ENCODE data around the gene ACAP3. TPM values are rescaled to one million over a fixed set of nuclear protein-coding genes. Genes with fewer than 3 reads are reported as not detected.

ACAP3 gene
- total and polyA plus RNA-seq, 10 of the 15 experiments (the other 5 are each of a cell fraction or from before 2014, with no cell fraction given) = 0.05 to 34.2 (median 7.1) TPM

DNA sequence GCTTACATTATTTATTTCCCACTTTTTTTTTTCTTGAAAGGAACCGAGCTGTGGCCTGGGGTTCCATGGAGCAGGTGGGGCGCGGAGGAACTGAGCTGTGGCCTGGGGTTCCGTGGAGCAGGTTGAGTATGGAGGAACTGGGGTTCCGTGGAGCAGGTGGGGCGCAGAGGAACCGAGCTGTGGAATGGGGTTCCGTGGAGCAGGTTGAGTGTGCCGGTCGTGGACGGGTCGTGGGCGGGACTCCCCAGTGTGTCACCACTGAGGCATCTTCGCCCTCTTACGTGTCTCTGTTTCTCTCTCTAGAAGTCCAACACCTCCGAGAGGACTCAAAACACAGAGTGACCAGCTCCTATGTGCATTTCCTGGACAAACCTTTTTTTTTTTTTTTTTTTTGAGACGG lies 28.7 kb downstream of the ACAP3 start (continued):
- no peak for TF ChIP-seq GATAD2B (conservative IDR thresholded peaks at IDR 0.05; ENCODE audit: low read depth)

DNA sequence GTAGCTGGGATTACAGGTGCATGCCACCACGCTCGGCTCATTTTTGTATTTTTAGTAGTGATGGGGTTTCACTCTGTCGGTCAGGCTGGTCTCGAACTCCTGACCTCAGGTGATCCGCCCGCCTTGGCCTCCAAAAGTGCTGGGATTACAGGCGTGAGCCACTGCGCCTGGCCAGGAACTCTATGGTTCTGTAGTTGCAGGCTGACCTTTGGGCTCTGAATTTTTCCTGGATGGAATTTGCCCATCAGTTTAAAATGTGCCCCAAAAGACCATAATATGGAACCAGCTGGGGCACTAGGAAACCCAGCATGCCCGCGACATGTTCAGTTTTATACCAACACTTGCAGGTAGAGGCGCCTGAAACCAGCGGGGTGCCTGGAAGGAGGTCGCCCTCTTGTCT lies 29.1 kb downstream of the ACAP3 start:
- ChIA-PET POLR2A (interaction anchor here (0.7 kb wide), 1 partner anchor 94 kb away, joined by 3 read pairs; no protein-coding TSS in a partner anchor), SMC1A (ENCODE audit: uncharacterized antibody, unreplicated experiment) (interaction anchor here (0.7 kb wide), 1 partner anchor 97 kb away, joined by 3 read pairs; the partner anchor contains the start of gene AURKAIP1), RAD21 (ENCODE audit: unreplicated experiment) (no interaction called here), CTCF (no interaction called here)
- Histone ChIP-seq H3K27ac (ENCODE audit: control insufficient read depth, insufficient read depth) (no peak overlapping the region), H3K9ac (ENCODE audit: control insufficient read depth, insufficient read depth, low read length) (no peak overlapping the region), H3K4me2 (ENCODE audit: control insufficient read depth, insufficient read depth) (no peak overlapping the region), H3K36me3 (ENCODE audit: control insufficient read depth in 2 of 2, insufficient read depth in 2 of 2, low read length in 1 of 2) (no peaks in the 10 kb centered on the region), H3K4me3 (no peak overlapping the region), H3K4me1 (ENCODE audit: control insufficient read depth, insufficient read depth, low read length) (peaks cover 3% of the 10 kb centered on the region), H3K79me2 (ENCODE audit: control insufficient read depth, insufficient read depth, low read length) (peaks cover under 1% of the 10 kb centered on the region), H3K9me3 (replicated peaks; ENCODE audit: control insufficient read depth, insufficient read depth, low read length) (no peaks in the 10 kb centered on the region), H3K27me3 (replicated peaks in 1 of 2; ENCODE audit: control insufficient read depth in 2 of 2, insufficient read depth in 2 of 2, low read length in 1 of 2) (no peaks in the 10 kb centered on the region), H4K20me1 (ENCODE audit: control insufficient read depth, insufficient read depth) (no peaks in the 10 kb centered on the region), H2AFZ (ENCODE audit: control insufficient read depth, low read depth, low read length) (no peak overlapping the region)
- intact Hi-C loops (cut with micrococcal nuclease; ENCODE audit: unreplicated experiment) = no loop called here
- no peak for DNase-seq (ENCODE audit: low read depth, low spot score)
- no TSS peak for BruUV-seq (replicated peaks)
- WGBS (ENCODE audit: insufficient coverage, insufficient replicate concordance, low lambda C conversion rate, missing lambda C conversion rate) = 73% methylated on average over 13 of the region's 13 CpGs
- no peak for TF ChIP-seq GABPA (IDR thresholded peaks at IDR 0.05; ENCODE audit: low read depth)
- no peak for TF ChIP-seq HCFC1 (IDR thresholded peaks at IDR 0.05; ENCODE audit: low read length)
- TF ChIP-seq EZH2 (IDR thresholded peaks at IDR 0.05; ENCODE audit: borderline replicate concordance, control insufficient read depth, low read depth, low read length) = no peak
- TF ChIP-seq ESRRA (IDR thresholded peaks at IDR 0.05; ENCODE audit: low read length) = no peak
- no peak for TF ChIP-seq MTA2 (IDR thresholded peaks at IDR 0.05; ENCODE audit: low read depth)
- no peak for TF ChIP-seq WRNIP1 (IDR thresholded peaks at IDR 0.05; ENCODE audit: borderline replicate concordance, low read depth, low read length)
- no peak for TF ChIP-seq BMI1 (IDR thresholded peaks at IDR 0.05; ENCODE audit: borderline replicate concordance)
- no peak for TF ChIP-seq RFX5 (IDR thresholded peaks at IDR 0.05; ENCODE audit: low read depth, low read length)
- no peak for TF ChIP-seq SUPT20H (IDR thresholded peaks at IDR 0.05; ENCODE audit: borderline replicate concordance, control insufficient read depth, low read depth, low read length)
- TF ChIP-seq SREBF1 (IDR thresholded peaks at IDR 0.05; ENCODE audit: low read length) = no peak
- TF ChIP-seq, protein P1, sequence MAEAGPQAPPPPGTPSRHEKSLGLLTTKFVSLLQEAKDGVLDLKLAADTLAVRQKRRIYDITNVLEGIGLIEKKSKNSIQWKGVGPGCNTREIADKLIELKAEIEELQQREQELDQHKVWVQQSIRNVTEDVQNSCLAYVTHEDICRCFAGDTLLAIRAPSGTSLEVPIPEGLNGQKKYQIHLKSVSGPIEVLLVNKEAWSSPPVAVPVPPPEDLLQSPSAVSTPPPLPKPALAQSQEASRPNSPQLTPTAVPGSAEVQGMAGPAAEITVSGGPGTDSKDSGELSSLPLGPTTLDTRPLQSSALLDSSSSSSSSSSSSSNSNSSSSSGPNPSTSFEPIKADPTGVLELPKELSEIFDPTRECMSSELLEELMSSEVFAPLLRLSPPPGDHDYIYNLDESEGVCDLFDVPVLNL (IDR thresholded peaks at IDR 0.05; ENCODE audit: low read depth, low read length) = no peak
- TF ChIP-seq RCOR1 (conservative IDR thresholded peaks at IDR 0.05; ENCODE audit: low read depth, low read length) = no peak
- TF ChIP-seq KDM1A (IDR thresholded peaks at IDR 0.05; ENCODE audit: borderline replicate concordance) = no peak
- no peak for TF ChIP-seq SIN3A (IDR thresholded peaks at IDR 0.05; ENCODE audit: low read depth, low read length)
- TF ChIP-seq EP300 (IDR thresholded peaks at IDR 0.05; ENCODE audit: borderline replicate concordance in 1 of 2, control insufficient read depth in 1 of 2, low read depth in 2 of 2, low read length in 2 of 2) = no peak
- TF ChIP-seq, protein P2, sequence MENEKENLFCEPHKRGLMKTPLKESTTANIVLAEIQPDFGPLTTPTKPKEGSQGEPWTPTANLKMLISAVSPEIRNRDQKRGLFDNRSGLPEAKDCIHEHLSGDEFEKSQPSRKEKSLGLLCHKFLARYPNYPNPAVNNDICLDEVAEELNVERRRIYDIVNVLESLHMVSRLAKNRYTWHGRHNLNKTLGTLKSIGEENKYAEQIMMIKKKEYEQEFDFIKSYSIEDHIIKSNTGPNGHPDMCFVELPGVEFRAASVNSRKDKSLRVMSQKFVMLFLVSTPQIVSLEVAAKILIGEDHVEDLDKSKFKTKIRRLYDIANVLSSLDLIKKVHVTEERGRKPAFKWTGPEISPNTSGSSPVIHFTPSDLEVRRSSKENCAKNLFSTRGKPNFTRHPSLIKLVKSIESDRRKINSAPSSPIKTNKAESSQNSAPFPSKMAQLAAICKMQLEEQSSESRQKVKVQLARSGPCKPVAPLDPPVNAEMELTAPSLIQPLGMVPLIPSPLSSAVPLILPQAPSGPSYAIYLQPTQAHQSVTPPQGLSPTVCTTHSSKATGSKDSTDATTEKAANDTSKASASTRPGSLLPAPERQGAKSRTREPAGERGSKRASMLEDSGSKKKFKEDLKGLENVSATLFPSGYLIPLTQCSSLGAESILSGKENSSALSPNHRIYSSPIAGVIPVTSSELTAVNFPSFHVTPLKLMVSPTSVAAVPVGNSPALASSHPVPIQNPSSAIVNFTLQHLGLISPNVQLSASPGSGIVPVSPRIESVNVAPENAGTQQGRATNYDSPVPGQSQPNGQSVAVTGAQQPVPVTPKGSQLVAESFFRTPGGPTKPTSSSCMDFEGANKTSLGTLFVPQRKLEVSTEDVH (IDR thresholded peaks at IDR 0.05; ENCODE audit: low read depth, partially characterized antibody) = no peak
- TF ChIP-seq, protein P3, sequence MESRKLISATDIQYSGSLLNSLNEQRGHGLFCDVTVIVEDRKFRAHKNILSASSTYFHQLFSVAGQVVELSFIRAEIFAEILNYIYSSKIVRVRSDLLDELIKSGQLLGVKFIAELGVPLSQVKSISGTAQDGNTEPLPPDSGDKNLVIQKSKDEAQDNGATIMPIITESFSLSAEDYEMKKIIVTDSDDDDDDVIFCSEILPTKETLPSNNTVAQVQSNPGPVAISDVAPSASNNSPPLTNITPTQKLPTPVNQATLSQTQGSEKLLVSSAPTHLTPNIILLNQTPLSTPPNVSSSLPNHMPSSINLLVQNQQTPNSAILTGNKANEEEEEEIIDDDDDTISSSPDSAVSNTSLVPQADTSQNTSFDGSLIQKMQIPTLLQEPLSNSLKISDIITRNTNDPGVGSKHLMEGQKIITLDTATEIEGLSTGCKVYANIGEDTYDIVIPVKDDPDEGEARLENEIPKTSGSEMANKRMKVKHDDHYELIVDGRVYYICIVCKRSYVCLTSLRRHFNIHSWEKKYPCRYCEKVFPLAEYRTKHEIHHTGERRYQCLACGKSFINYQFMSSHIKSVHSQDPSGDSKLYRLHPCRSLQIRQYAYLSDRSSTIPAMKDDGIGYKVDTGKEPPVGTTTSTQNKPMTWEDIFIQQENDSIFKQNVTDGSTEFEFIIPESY (IDR thresholded peaks at IDR 0.05) = no peak
- no peak for TF ChIP-seq ZZZ3 (IDR thresholded peaks at IDR 0.05; ENCODE audit: control insufficient read depth, insufficient read length, low read depth)
- in situ Hi-C loops (cut with MboI) = no loop called here
- FAIRE-seq = no peak
- ATAC-seq = no peak
